HepG2 (cell line): ENCODE measurements around the gene RNASE11. TPM values are rescaled to one million over a fixed set of nuclear protein-coding genes. Genes with fewer than 3 reads are reported as not detected.

ENCODE experiments used
- AFF4 ChIP-seq: sonication (generic); formaldehyde crosslinking; IDR thresholded peaks from 2 replicates; pipeline ENCODE4 v1.4.0; 2020; ENCODE audit warnings: missing genetic modification reagents
- CBFB ChIP-seq: sonication (generic); formaldehyde crosslinking; IDR thresholded peaks from 2 replicates; pipeline ENCODE4 v1.4.0; 2020; ENCODE audit warnings: missing genetic modification reagents
- CREB1 ChIP-seq, 2 experiments: fragments of 450-650 bp in 1 of 2; IDR thresholded peaks; 2 replicates each; pipeline ENCODE4 v1.6.1; 2016 to 2017; ENCODE audit warnings: control low read depth in 1 of 2, mild to moderate bottlenecking in 1 of 2, missing compliant biosample characterization in 1 of 2, missing genetic modification characterization in 1 of 2
- ELF1 ChIP-seq: sonication (generic); formaldehyde crosslinking; IDR thresholded peaks from 2 replicates; pipeline ENCODE4 v1.4.0; 2020; ENCODE audit warnings: missing genetic modification reagents
- GATA4 ChIP-seq: sonication (generic); IDR thresholded peaks from 2 replicates; pipeline ENCODE4 v1.6.1; 2016; ENCODE audit warnings: antibody characterized with exemption, low read depth, borderline replicate concordance
- GPBP1L1 ChIP-seq: sonication (generic); formaldehyde crosslinking; IDR thresholded peaks from 2 replicates; pipeline ENCODE4 v1.5.0; 2020; ENCODE audit warnings: mild to moderate bottlenecking, missing genetic modification reagents
- KDM5A ChIP-seq: fragments of 200-600 bp; sonication (generic); IDR thresholded peaks from 2 replicates; pipeline ENCODE4 v1.7.0; 2018; ENCODE audit warnings: antibody characterized with exemption, mild to moderate bottlenecking, low read length, borderline replicate concordance
- KDM5B ChIP-seq: sonication (generic); formaldehyde crosslinking; IDR thresholded peaks from 2 replicates; pipeline ENCODE4 v1.4.0; 2020; ENCODE audit warnings: missing genetic modification reagents, mild to moderate bottlenecking, borderline replicate concordance
- LBX2 ChIP-seq: sonication (generic); formaldehyde crosslinking; IDR thresholded peaks from 2 replicates; pipeline ENCODE4 v1.5.0; 2020; ENCODE audit warnings: missing genetic modification reagents, mild to moderate bottlenecking, borderline replicate concordance
- MAFF ChIP-seq: IDR thresholded peaks from 2 replicates; pipeline ENCODE4 v1.6.1; 2011; ENCODE audit warnings: low read depth, low read length, improper control_type of control experiment
- MAX ChIP-seq: IDR thresholded peaks from 2 replicates; pipeline ENCODE4 v1.6.1; 2012; ENCODE audit warnings: inconsistent platforms
- NFE2 ChIP-seq: sonication (generic); formaldehyde crosslinking; IDR thresholded peaks from 2 replicates; pipeline ENCODE4 v1.4.0; 2020; ENCODE audit warnings: missing genetic modification reagents
- NRL ChIP-seq: sonication (generic); formaldehyde crosslinking; IDR thresholded peaks from 2 replicates; pipeline ENCODE4 v1.5.0; 2020; ENCODE audit warnings: missing genetic modification reagents, mild to moderate bottlenecking, moderate library complexity, borderline replicate concordance
- SAFB2 ChIP-seq: sonication (generic); formaldehyde crosslinking; IDR thresholded peaks from 2 replicates; pipeline ENCODE4 v1.5.1; 2020; ENCODE audit warnings: missing genetic modification reagents, low read depth, mild to moderate bottlenecking, borderline replicate concordance
- SP5 ChIP-seq: IDR thresholded peaks from 2 replicates; pipeline ENCODE4 v1.6.1; 2016; ENCODE audit warnings: low read depth, borderline replicate concordance
- XRCC5 ChIP-seq: fragments of 200-400 bp; formaldehyde crosslinking; optimal IDR thresholded peaks from 2 replicates; pipeline ENCODE3; 2017; ENCODE audit warnings: mild to moderate bottlenecking, low read length
- ZBTB25 ChIP-seq: IDR thresholded peaks from 2 replicates; pipeline ENCODE4 v1.6.1; 2018; ENCODE audit warnings: missing genetic modification reagents
- ZNF20 ChIP-seq: sonication (generic); formaldehyde crosslinking; IDR thresholded peaks from 2 replicates; pipeline ENCODE4 v1.4.0; 2020; ENCODE audit warnings: mild to moderate bottlenecking, moderate library complexity, missing genetic modification reagents
- ZNF460 ChIP-seq: sonication (generic); formaldehyde crosslinking; IDR thresholded peaks from 2 replicates; pipeline ENCODE4 v1.5.1; 2020; ENCODE audit warnings: missing genetic modification reagents, mild to moderate bottlenecking, borderline replicate concordance
- ZNF547 ChIP-seq: sonication (generic); formaldehyde crosslinking; IDR thresholded peaks from 2 replicates; pipeline ENCODE4 v1.5.1; 2020; ENCODE audit warnings: mild to moderate bottlenecking, missing genetic modification reagents
- ZNF598 ChIP-seq: sonication (generic); formaldehyde crosslinking; IDR thresholded peaks from 2 replicates; pipeline ENCODE4 v1.5.1; 2020; ENCODE audit warnings: mild to moderate bottlenecking, missing genetic modification reagents, borderline replicate concordance
- ZNF746 ChIP-seq: sonication (generic); formaldehyde crosslinking; IDR thresholded peaks from 2 replicates; pipeline ENCODE4 v1.8.0; 2022; ENCODE audit warnings: mild to moderate bottlenecking, missing genetic modification reagents
- ZNF792 ChIP-seq: IDR thresholded peaks from 2 replicates; pipeline ENCODE4 v1.6.1; 2016
- polyA plus RNA-seq, 8 experiments: library from polyadenylated mRNA; depleted of rRNA in 3 of 8; stranded (reverse) in 7 of 8; unstranded in 1 of 8; fragments of >200 nt; fragmentation: Illumina TruSeq in 4 of 8; extraction: Trizol in 4 of 8; gene quantifications; 2 replicates each; pipeline versions ENCODE4 v1.2.1 to v1.2.3, GENCODE V29; 2011 to 2016; ENCODE audit warnings: low read depth in 4 of 8, missing spikeins in 1 of 8, mixed read lengths in 1 of 8; ENCODE audit not compliant: insufficient read depth in 1 of 8
- total RNA-seq, 5 experiments: library from RNA; depleted of rRNA; stranded (reverse); fragments of >200 nt; fragmentation: Illumina TruSeq; extraction: Trizol; gene quantifications; 2 replicates each; pipeline ENCODE4 v1.2.3, GENCODE V29; 2016; ENCODE audit warnings: low read depth in 1 of 5
- TF ChIP-seq, protein P1 (sequence below): IDR thresholded peaks from 2 replicates; pipeline ENCODE4 v1.6.1; 2016; ENCODE audit warnings: control low read depth

Gene RNASE11
- total and polyA plus RNA-seq, 2 of the 13 experiments (the other 11 are each of a cell fraction or from before 2014, with no cell fraction given): not detected

DNA sequence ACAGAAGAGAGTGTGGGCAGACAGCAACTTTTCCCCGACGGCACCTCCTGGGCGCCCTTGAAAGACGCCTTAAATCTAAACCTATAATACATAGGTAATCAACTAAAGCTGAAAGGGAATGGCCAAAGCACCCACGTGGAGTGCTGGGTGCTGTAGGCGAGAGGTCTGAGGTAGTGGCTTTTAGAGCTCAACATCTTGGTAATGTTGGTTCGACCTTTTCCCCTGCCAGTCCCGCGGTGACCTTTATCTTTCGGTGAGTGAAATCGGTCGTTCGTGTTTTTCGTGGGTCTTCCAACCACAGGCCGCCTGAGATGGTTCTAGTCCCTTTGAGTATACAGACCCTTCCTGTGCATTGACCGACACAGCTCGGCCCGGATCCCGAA lies 44.6 kb upstream of the RNASE11 start (continued):
- TF ChIP-seq SAFB2 (0 out of 2 replicates have a peak, but pooled peaks have one; percentile 13), MAX (0 out of 2 replicates have a peak, but pooled peaks have one; percentile 4), AFF4 (CRISPR knock-in tag) (0 out of 2 replicates have a peak, but pooled peaks have one; percentile 59), NRL (CRISPR knock-in tag) (no peak), ZNF792 (CRISPR knock-in tag) (no peak), ZBTB25 (CRISPR knock-in tag) (no peak), ZNF746 (CRISPR knock-in tag) (no peak), ZNF547 (CRISPR knock-in tag) (0 out of 2 replicates have a peak, but pooled peaks have one; percentile 16), NFE2 (CRISPR knock-in tag) (no peak), ZNF460 (CRISPR knock-in tag) (no peak), MAFF (no peak), GPBP1L1 (CRISPR knock-in tag) (no peak), XRCC5 (peak; percentile 0), SP5 (no peak), CBFB (no peak), LBX2 (no peak), CREB1 (IDR thresholded peaks at IDR 0.05) (no peak), CREB1 (CRISPR knock-in tag; IDR thresholded peaks at IDR 0.05) (no peak), ZNF20 (CRISPR knock-in tag) (peak; percentile 56; the same call in 1 of the 2 replicates), ZNF598 (CRISPR knock-in tag) (peak; percentile 40; the same call in 1 of the 2 replicates), KDM5A (no peak), KDM5B (no peak), ELF1 (0 out of 2 replicates have a peak, but pooled peaks have one; percentile 8), GATA4 (no peak)
- TF ChIP-seq, protein P1, sequence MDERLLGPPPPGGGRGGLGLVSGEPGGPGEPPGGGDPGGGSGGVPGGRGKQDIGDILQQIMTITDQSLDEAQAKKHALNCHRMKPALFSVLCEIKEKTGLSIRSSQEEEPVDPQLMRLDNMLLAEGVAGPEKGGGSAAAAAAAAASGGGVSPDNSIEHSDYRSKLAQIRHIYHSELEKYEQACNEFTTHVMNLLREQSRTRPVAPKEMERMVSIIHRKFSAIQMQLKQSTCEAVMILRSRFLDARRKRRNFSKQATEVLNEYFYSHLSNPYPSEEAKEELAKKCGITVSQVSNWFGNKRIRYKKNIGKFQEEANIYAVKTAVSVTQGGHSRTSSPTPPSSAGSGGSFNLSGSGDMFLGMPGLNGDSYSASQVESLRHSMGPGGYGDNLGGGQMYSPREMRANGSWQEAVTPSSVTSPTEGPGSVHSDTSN (CRISPR knock-in tag): no peak
